Right atrium auricular region (tissue), 2 donors: ENCODE measurements around the gene GPHB5. TPM values are rescaled to one million over a fixed set of nuclear protein-coding genes. Genes with fewer than 3 reads are reported as not detected.
A peak's percentile ranks its signal among the peaks of the same experiment; 100 is the strongest.
"Not testable (repeated sequence)": the region's sequence is repeated elsewhere in the genome, so short reads cannot be mapped to it uniquely, and the experiment has no call there.

Source experiments
- DNase-seq: peaks from one replicate; pipeline ENCODE4 v3.0.0-alpha.2; 2019; ENCODE audit warnings: low spot score
- H3K27ac ChIP-seq, 2 donors: fragments of 200-600 bp; sonication (generic); 1 replicate in 1 of 2; 2 replicates in 1 of 2; pipeline ENCODE4 v1.5.1; 2016 to 2019
- H3K27me3 ChIP-seq, 2 donors: fragments of 200-600 bp; sonication (generic); one replicate each; pipeline versions ENCODE4 v1.5.1 to v1.6.0; 2017 to 2019
- H3K36me3 ChIP-seq: fragments of 200-600 bp; sonication (generic); one replicate; pipeline ENCODE4 v1.5.1; 2016
- H3K4me1 ChIP-seq, 2 donors: fragments of 200-600 bp; sonication (generic); one replicate each; pipeline versions ENCODE4 v1.5.1 to v1.6.0; 2017 to 2019
- H3K4me3 ChIP-seq, 2 donors: fragments of 200-600 bp; sonication (generic); 1 replicate in 1 of 2; 2 replicates in 1 of 2; pipeline ENCODE4 v1.5.1; 2017 to 2019; ENCODE audit warnings: mild to moderate bottlenecking in 1 of 2, moderate library complexity in 1 of 2
- H3K9me3 ChIP-seq, 2 donors: fragments of 200-600 bp; sonication (generic); one replicate each; pipeline ENCODE4 v1.5.1; 2019
- CTCF ChIP-seq, 2 donors: fragments of 200-600 bp; sonication (generic); IDR thresholded peaks; one replicate each; pipeline ENCODE4 v1.5.1; 2019; ENCODE audit warnings: antibody characterized with exemption in 2 of 2
- total RNA-seq, 2 donors: library from RNA; depleted of rRNA; stranded (reverse); fragments of >200 nt; gene quantifications; one replicate each; pipeline ENCODE4 v1.1.0, GENCODE V29; 2016

The GPHB5 gene
- total RNA-seq, 2 donors from 2014 or later: not detected

GRCh38 chr14:63283884-63284248, 34.9 kb downstream of the GPHB5 start:
- H3K27ac ChIP-seq: no peak overlapping the region
- H3K4me1 ChIP-seq: peaks cover 0 to 8% of the 10 kb centered on the region in 2 donors
- no peak overlapping the region for H3K4me3 ChIP-seq
- no peak for TF ChIP-seq CTCF (IDR thresholded peaks at IDR 0.05)
- no peaks in the 10 kb centered on the region for H3K9me3 ChIP-seq
- H3K36me3 ChIP-seq: peaks cover 22% of the 10 kb centered on the region
- no peak for DNase-seq
- H3K27me3 ChIP-seq: no peaks in the 10 kb centered on the region

- no peaks in the 10 kb centered on the region for H3K9me3 ChIP-seq
- no peak for TF ChIP-seq CTCF (IDR thresholded peaks at IDR 0.05)
- no peak overlapping the region for H3K4me3 ChIP-seq
- no peak overlapping the region for H3K27ac ChIP-seq
- H3K27me3 ChIP-seq: no peaks in the 10 kb centered on the region
- H3K4me1 ChIP-seq: peaks cover 0 to 8% of the 10 kb centered on the region in 2 donors
- peaks cover 20% of the 10 kb centered on the region for H3K36me3 ChIP-seq
- no peak for DNase-seq
Measured at GRCh38 chr14:63282997-63283883, 35.5 kb downstream of the GPHB5 start.

GRCh38 chr14:63279933-63280332, 38.8 kb downstream of the GPHB5 start:
- not testable (repeated sequence) for H3K4me1 ChIP-seq, H3K4me3 ChIP-seq, H3K27me3 ChIP-seq, H3K9me3 ChIP-seq, H3K36me3 ChIP-seq, DNase-seq, H3K27ac ChIP-seq

- Histone ChIP-seq H3K36me3 (no peaks in the 10 kb centered on the region), H3K4me1 (peaks cover 0 to 15% of the 10 kb centered on the region in 2 donors), H3K27me3 (no peaks in the 10 kb centered on the region), H3K9me3 (no peaks in the 10 kb centered on the region), H3K4me3 (no peak overlapping the region), H3K27ac (no peak overlapping the region)
- TF ChIP-seq CTCF (IDR thresholded peaks at IDR 0.05): no peak
- DNase-seq: no peak
Measured at GRCh38 chr14:63277591-63278183, 41.0 kb downstream of the GPHB5 start.

DNA sequence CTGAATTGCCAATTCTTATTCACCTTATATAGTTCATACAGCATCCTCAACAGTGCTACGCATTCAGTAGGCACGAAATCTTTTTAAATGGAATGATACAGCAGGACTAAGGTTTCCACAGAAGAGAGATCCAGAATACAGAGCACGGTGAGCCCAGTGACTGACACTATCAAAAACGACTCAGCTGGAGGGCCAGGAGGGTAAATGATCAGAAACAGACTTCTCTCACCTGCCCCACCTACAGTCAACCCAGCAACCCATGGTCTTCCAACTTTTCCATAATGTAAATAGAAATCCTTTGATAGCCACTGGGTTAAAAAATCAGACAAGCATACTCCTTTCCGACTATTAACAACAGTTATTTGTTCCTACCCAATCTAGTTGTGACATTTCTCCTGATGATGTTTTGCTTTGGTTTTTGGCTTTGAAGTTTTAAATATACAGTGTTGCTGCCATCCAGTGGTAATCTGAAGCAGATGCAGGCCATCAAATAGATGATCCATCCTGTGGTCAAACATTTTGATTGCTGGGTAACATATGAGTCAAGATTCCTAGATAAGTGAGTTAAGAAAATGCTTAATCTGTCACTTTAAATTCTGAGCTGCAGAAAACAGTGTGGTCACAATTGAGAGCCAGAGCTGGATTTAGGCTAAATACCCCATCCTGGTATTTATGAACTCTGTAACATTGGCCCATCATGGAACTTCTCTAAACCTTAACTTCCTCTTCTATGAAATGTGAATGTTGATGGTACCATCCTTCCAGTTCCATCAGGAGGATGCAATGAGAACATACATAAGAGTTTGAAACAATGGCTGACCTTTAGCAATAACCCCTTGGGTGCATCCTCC, 42.0 kb downstream of the GPHB5 start:
- TF ChIP-seq CTCF (IDR thresholded peaks at IDR 0.05): peak; percentile 67 to 87
- Histone ChIP-seq H3K27me3 (no peaks in the 10 kb centered on the region), H3K9me3 (no peaks in the 10 kb centered on the region), H3K4me1 (peaks cover 0 to 15% of the 10 kb centered on the region in 2 donors), H3K36me3 (no peaks in the 10 kb centered on the region), H3K4me3 (no peak overlapping the region), H3K27ac (no peak overlapping the region)
- no peak for DNase-seq

DNA sequence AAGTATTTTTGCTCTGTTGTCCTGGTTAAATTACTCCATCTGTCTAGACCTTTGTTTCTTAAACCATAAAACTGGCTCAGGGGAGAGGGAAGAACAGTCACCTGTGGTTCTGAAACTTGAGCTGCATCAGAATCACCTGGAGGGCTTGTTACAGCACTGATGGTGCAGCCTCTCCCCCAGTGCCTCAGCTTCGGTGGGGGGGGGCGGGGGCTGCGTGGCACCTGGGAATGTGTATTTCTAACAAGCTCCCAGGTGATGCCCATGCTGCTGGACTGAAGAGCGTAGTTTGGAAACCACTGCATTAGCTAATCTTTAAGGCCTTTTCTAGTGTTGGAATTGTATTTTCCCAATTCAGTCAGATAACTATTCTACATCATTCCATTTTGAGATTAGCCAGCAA, 42.7 kb downstream of the GPHB5 start:
- Histone ChIP-seq H3K4me1 (peaks cover 0 to 15% of the 10 kb centered on the region in 2 donors), H3K36me3 (no peaks in the 10 kb centered on the region), H3K27ac (no peak overlapping the region), H3K27me3 (no peaks in the 10 kb centered on the region), H3K4me3 (no peak overlapping the region), H3K9me3 (no peaks in the 10 kb centered on the region)
- TF ChIP-seq CTCF (IDR thresholded peaks at IDR 0.05): no peak
- DNase-seq: no peak
